DMS79 treated with DMSO at 0.1 percent for 48 hours (cell line): ENCODE data around the gene TBL1XR1.

ENCODE experiments used
- DNase-seq: peaks from one replicate; lab custom pipeline; 2025; lab: John Stamatoyannopoulos, UW

Gene TBL1XR1

GRCh38 chr3:177065285-177066033 is 131.8 kb downstream of the TBL1XR1 start:
- DNase-seq: no peak

DNA sequence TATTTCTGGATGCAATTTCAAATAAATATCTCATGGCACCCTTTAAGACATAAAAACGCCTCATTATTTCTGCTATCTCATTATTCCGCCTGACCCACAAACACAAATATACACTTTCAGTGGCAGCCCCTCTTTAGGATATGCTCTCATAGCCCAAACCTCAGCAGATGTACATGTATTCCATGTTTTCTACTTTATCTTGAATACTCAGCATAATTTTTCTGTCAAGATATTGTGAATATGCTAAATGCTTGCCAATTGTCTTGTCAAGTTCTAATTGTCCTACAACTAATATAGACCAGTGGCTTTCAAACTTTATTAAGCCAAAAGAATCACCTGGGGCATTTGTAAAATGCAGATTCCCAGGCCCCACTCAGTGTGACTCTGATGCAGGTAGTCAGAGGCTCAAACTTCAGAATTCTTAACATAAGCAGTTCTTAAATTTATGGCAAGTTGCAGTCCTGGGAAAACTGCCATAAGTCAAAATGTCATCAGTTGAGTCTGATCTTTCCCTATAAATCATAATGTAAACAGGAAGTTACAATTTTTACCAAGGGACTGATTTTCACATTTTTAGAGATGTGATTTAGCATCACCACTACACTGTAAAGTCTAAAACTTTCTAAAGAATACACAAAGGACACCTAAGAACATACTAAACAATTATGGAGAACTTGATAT is 135.1 kb downstream of the TBL1XR1 start:
- DNase-seq: no peak

DNA sequence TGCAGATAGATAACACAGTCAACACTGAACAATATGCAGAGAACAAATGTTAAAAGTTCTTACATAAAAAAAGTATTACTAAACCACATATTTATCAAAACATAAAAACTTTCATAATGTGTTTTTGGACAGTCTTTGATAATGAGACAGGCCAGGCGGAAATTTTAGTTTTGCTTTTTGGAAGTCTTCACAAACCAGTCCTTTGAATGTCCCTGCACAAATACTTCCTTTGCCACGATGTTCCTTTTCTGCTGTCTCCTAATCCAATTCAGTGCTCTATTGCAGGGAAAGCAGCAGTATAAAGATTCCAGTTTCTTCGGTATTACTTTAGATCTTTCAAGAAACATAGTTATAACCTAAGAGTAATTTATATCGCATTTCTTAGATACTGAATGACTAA is 135.9 kb downstream of the TBL1XR1 start:
- DNase-seq: no peak

GRCh38 chr3:177060492-177060891 is 136.8 kb downstream of the TBL1XR1 start:
- DNase-seq: no peak

DNA sequence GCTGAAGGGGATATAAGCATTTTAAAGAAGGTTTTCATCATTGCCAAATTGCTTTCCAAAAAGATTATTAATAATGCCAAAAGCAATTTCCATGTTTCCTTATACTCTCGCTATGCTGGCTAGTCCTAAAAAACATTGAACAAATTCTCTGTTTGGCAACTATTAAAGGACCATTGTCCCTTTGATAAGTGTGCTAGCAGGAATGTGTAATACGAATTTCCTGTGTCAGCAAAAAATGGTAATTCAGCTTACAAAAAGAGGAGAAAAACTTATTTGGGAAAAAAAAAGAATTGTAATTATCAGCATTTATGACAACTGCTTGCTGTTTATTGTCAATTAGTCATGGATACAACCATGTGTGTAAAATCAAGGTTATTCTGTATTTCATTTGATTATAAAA is 138.6 kb downstream of the TBL1XR1 start:
- no peak for DNase-seq

DNA sequence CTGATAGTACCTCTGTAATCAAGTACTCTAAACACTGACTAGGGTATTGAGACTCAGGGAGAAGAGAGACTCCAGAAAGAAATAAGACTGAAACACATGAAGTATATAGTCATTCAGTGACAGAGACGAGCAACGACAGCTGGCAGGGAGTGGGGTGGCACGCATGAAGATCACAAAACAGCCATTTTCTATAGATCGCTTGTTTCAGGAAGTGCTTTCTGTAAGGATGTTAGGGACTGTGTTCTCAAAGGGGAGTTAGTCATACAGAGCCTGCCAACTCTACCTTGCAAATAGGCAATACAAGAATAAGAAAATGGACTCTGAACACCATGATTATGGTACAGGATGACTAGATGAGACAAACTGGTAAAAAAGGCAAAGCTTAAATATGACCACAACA is 139.5 kb downstream of the TBL1XR1 start:
- no peak for DNase-seq

GRCh38 chr3:177056927-177057326 is 140.4 kb downstream of the TBL1XR1 start:
- no peak for DNase-seq

DNA sequence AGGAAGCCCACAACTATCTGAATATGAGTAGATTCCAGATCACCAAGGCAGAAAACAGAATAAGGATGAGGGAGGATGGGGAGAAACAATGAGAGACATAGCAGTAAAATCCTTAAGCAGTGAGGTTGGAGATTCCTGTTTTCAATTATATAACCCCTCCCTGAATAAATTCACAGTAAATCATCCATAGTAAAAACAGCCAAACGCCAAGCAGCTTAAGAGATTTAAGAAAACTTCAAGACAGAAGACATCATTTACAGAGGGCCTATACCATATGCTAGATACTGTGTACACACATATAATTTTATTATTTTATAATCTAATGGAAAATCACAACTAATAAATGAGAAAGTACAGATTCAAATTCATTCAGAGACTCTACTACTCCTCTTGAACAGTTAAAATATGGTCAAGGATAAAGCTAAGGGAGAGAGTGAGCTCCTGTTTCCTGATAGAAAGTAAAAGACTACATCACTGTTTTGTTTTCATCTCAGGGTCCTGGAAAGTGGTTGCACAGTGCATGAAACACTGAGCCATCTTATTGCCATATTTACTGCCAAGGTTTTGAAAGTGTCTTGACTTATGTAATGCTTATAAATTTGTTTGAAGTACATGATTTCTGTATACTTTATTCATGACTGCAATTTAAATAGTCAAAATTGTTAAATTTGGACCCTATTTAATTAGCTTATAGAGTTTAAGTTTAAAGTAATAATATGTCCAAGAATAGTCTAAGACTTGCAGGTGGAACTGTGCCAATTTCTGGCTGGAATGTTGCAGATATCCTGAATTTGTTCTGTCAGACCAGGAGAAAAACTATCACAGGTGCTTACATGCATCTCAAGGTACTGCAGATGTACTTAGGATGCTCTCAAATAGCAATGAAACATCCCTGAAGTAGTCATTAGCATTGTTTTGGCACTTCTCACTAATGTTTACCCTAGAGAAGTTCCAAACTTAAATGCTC is 141.4 kb downstream of the TBL1XR1 start:
- peak; percentile 83 for DNase-seq

DNA sequence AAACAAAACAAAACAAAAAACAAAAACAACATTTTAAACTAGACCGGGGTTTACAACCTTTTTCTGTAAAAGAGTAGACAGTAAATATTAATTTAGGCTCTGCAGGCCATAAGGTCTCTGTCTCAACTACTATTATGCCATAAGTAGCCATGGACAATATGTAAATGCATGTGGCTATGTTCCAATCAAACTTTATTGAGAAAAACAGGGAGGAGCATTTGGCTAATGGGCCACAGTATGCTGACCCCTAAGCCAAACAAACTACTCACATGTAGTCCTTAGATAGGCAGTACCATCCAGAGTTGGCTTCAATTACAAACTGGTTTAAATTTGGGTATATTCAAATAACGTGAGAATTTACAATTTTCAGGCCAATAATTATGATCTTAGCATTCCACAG is 144.2 kb downstream of the TBL1XR1 start:
- no peak for DNase-seq

GRCh38 chr3:177051411-177051810 is 145.9 kb downstream of the TBL1XR1 start:
- no peak for DNase-seq

DNA sequence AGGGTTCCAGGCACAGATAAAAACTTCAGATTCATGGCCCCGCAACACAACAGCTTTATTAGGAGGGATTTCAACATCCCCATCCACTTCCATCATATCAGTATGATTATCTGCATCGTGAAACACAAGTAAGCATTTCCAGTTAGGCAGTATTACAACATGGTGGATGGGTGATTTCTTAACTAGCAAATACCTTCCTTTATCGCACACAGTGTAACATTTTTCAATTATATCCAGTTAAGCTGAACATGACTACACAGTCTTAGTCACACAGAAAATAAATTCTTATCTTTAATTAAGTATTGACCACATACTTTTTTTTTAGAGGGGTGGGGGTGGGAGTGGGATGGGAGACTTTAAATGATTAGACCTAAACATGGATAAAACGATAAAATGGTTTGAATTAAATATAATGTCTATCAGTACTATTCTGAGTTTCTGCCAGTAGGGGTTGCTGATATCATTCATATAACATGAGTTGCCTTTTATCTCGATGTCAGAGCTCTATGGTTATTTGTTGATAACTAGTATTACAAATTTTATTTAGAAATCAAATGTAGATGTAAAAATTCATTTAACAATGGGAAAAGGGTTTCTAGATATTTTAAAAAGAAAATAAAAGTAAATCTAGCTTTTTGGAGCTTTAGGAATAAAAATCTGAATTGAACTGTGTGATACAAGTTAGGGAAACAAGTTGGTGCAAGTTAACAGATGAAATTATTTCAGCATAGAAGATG is 146.6 kb downstream of the TBL1XR1 start:
- peak; percentile 36 for DNase-seq

- no peak for DNase-seq
These were observed 151.5 kb downstream of the TBL1XR1 start for GRCh38 chr3:177045767-177046166.

DNA sequence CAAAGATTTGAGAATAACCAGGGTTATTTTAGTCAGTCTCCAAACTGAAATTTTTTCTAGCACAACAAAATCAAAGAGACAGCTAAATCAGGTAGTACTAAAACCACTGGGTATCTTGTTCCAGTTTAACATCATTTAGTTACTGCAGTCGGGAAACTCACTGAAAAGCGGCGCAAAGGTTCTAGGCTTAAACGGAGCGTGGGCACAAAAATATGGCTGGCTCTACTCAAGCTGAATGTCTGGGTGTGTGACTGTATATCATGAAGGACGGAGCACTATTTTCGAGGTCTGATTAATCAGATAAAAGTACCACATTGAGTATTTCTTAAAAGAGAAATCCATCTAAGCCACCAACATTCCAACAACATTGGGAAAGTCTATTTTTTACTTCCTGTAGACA is 152.1 kb downstream of the TBL1XR1 start:
- no peak for DNase-seq

DNA sequence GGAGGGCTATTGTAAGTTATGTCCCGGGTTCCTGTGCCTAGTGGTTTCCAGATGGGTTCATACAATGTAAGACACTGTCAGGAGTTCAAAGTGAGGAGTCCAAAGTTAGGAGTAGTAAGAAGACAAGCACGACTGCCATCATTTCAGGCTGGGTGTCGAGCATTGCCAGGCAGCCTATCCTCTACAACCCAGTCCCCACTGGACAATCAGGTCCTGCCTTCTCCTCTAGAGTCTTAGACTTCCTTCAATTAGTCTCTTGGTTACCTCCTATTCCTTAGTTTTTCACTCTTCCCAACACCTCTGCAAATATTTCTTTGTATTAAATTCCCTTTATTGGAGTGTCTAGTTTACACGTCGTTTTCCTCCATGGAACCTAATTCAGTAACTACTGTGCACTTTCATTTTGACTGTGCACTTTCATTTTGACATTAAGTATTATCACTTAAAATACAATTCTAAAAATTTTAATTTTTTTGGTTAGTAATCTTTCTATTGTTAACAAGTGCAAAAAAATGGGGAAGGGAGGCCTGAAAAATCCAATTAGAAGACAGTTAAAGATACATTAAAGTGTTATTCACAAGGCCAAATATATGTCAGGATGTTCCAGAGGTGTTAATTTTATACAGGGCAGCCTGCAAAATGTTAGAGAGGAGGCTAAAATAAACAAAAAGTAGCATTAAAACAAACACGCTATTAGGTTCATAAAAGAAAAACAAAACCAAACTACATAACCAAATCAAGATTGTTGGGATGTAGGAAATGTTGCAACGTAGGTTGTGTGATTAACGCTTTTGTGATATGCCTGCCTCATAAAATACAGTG is 155.3 kb downstream of the TBL1XR1 start:
- DNase-seq: no peak

- no peak for DNase-seq
These were observed 156.1 kb downstream of the TBL1XR1 start for GRCh38 chr3:177041021-177041729.

- DNase-seq: no peak
These were observed 157.6 kb downstream of the TBL1XR1 start for GRCh38 chr3:177039490-177040274.

GRCh38 chr3:177037241-177037640 is 160.0 kb downstream of the TBL1XR1 start:
- no peak for DNase-seq

GRCh38 chr3:177035676-177036075 is 161.6 kb downstream of the TBL1XR1 start:
- DNase-seq: no peak

DNA sequence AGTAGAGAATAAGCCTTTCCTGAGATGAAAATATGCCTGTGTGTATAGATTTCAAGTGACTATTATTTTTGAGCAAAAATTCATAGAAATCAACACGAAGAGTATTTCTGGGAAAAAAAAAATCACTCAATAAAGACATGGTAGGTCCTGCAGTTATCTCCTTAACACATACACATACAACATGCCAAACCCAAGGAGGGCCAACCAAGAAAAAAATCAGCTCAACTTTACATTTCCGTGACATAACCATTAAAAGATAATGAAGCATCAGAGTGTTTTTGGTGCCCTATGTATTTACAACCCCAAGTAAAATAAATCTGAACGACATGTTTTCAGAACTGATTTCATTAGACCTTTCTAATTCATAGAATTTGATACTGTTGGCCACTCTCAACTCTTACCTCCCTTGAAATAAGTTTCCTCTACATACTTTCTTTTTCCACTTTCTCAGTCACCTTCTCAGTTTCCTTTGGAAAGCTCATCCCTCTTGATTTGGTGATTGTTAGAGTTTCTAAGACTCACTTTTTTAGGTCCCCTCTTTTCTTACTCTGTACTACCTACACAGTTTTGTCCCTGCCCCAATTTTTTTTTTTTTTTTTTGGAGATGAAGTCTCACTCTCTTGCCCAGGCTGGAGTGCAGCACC is 162.3 kb downstream of the TBL1XR1 start:
- no peak for DNase-seq
